Measurements from ENCODE around the gene IL17RA.

DNA sequence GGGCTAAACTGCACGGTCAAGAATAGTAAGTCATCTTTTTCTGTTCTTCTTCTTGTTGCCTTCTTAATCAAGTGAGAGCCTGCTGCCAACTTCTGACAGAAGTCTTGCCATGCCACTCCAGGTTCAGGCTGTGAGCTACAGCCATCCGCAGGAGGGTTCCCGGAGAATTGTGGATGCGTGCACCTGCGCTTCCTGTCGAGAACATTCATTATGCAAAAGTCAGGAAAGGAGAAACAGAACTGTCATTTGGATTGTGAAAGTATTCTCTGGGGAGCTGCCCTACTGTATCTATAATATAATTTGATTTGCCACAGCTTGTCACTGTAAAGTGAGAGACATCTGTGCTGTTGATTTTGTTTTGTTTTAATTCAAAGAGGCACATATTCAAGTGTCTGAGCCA lies 12.3 kb downstream of the IL17RA start:
- TF ChIP-seq, protein P1, sequence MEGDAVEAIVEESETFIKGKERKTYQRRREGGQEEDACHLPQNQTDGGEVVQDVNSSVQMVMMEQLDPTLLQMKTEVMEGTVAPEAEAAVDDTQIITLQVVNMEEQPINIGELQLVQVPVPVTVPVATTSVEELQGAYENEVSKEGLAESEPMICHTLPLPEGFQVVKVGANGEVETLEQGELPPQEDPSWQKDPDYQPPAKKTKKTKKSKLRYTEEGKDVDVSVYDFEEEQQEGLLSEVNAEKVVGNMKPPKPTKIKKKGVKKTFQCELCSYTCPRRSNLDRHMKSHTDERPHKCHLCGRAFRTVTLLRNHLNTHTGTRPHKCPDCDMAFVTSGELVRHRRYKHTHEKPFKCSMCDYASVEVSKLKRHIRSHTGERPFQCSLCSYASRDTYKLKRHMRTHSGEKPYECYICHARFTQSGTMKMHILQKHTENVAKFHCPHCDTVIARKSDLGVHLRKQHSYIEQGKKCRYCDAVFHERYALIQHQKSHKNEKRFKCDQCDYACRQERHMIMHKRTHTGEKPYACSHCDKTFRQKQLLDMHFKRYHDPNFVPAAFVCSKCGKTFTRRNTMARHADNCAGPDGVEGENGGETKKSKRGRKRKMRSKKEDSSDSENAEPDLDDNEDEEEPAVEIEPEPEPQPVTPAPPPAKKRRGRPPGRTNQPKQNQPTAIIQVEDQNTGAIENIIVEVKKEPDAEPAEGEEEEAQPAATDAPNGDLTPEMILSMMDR (conservative IDR thresholded peaks at IDR 0.05), result no peak
- no peak for TF ChIP-seq ZFX (IDR thresholded peaks at IDR 0.05)

Measured in C4-2B (cell line).